ENCODE results near the gene TPRN.
"Not testable (repeated sequence)": the region's sequence is repeated elsewhere in the genome, so short reads cannot be mapped to it uniquely, and the experiment has no call there.

TPRN gene

GRCh38 chr9:137240318-137240840 is 39.8 kb upstream of the TPRN start:
- TF ChIP-seq EZH2phosphoT487 (conservative IDR thresholded peaks at IDR 0.05; ENCODE audit: low read length) = no peak
- no peak for TF ChIP-seq CTCF (IDR thresholded peaks at IDR 0.05; ENCODE audit: insufficient read depth, low read length, poor library complexity, severe bottlenecking)
- Histone ChIP-seq H2AFZ (ENCODE audit: low read depth, low read length, severe bottlenecking) (peak overlapping the region; percentile 86), H3K27ac (ENCODE audit: low read depth, low read length) (peak overlapping the region; percentile 91)

GRCh38 chr9:137239541-137240200 is 39.1 kb upstream of the TPRN start:
- not testable (repeated sequence) for H4K20me1 ChIP-seq (ENCODE audit: low read depth, low read length); H3K27me3 ChIP-seq (ENCODE audit: low read length); H3F3A ChIP-seq (ENCODE audit: insufficient read depth); H3K9me3 ChIP-seq (ENCODE audit: insufficient read depth, low read length); H2AFZ ChIP-seq (ENCODE audit: low read depth, low read length, severe bottlenecking); H3K36me3 ChIP-seq (ENCODE audit: low read length); H3K9me2 ChIP-seq (replicated peaks; ENCODE audit: insufficient read depth, low read length)
- peaks cover 15% of the 10 kb centered on the region for H3K79me2 ChIP-seq (ENCODE audit: insufficient read depth, low read length)
- H3K4me2 ChIP-seq (ENCODE audit: low read depth, low read length, poor library complexity, severe bottlenecking) = peak overlapping the region; percentile 83
- peak overlapping the region; percentile 91 for H3K27ac ChIP-seq (ENCODE audit: low read depth, low read length)
- H3K9ac ChIP-seq (ENCODE audit: low read length) = peak overlapping the region; percentile 95
- peak overlapping the region; percentile 85 for H3K4me3 ChIP-seq (ENCODE audit: insufficient read depth, low read length, poor library complexity, severe bottlenecking)

More at GRCh38 chr9:137240318-137240840, 39.8 kb upstream of the TPRN start:
- no peaks in the 10 kb centered on the region for H3K27me3 ChIP-seq (ENCODE audit: low read length)
- H4K20me1 ChIP-seq (ENCODE audit: low read depth, low read length) = peaks cover 9% of the 10 kb centered on the region; the same call in 1 of the 2 replicates
- no peaks in the 10 kb centered on the region for H3K9me2 ChIP-seq (replicated peaks; ENCODE audit: insufficient read depth, low read length)
- H3K4me2 ChIP-seq (ENCODE audit: low read depth, low read length, poor library complexity, severe bottlenecking) = peak overlapping the region; percentile 83
- peaks cover 8% of the 10 kb centered on the region; the same call in 1 of the 2 replicates for H3K36me3 ChIP-seq (ENCODE audit: low read length)
- peaks cover 15% of the 10 kb centered on the region for H3K79me2 ChIP-seq (ENCODE audit: insufficient read depth, low read length)
- peak overlapping the region; percentile 95 for H3K9ac ChIP-seq (ENCODE audit: low read length)
- peak overlapping the region; percentile 85 for H3K4me3 ChIP-seq (ENCODE audit: insufficient read depth, low read length, poor library complexity, severe bottlenecking)
- peaks cover 7% of the 10 kb centered on the region; the same call in 1 of the 2 replicates for H3F3A ChIP-seq (ENCODE audit: insufficient read depth)
- H3K9me3 ChIP-seq (ENCODE audit: insufficient read depth, low read length) = no peaks in the 10 kb centered on the region

- Histone ChIP-seq H4K20me1 (ENCODE audit: low read depth, low read length) (peaks cover 9% of the 10 kb centered on the region; the same call in 1 of the 2 replicates), H3K36me3 (ENCODE audit: low read length) (peaks cover 8% of the 10 kb centered on the region; the same call in 1 of the 2 replicates), H2AFZ (ENCODE audit: low read depth, low read length, severe bottlenecking) (no peak overlapping the region), H3K9me2 (replicated peaks; ENCODE audit: insufficient read depth, low read length) (no peaks in the 10 kb centered on the region), H3K4me2 (ENCODE audit: low read depth, low read length, poor library complexity, severe bottlenecking) (no peak overlapping the region), H3K9me3 (ENCODE audit: insufficient read depth, low read length) (no peaks in the 10 kb centered on the region), H3K9ac (ENCODE audit: low read length) (no peak overlapping the region; the same call in 1 of the 2 replicates), H3K4me3 (ENCODE audit: insufficient read depth, low read length, poor library complexity, severe bottlenecking) (no peak overlapping the region), H3F3A (ENCODE audit: insufficient read depth) (no peaks in the 10 kb centered on the region), H3K27ac (ENCODE audit: low read depth, low read length) (no peak overlapping the region), H3K79me2 (ENCODE audit: insufficient read depth, low read length) (peaks cover 15% of the 10 kb centered on the region), H3K27me3 (ENCODE audit: low read length) (no peaks in the 10 kb centered on the region)
- no peak for TF ChIP-seq EZH2phosphoT487 (conservative IDR thresholded peaks at IDR 0.05; ENCODE audit: low read length)
- no peak for TF ChIP-seq CTCF (IDR thresholded peaks at IDR 0.05; ENCODE audit: insufficient read depth, low read length, poor library complexity, severe bottlenecking)
Observed at GRCh38 chr9:137237759-137238726, 37.5 kb upstream of the TPRN start.
